Natural killer cell (primary cell): ENCODE data around the gene RNF182. TPM values are rescaled to one million over a fixed set of nuclear protein-coding genes. Genes with fewer than 3 reads are reported as not detected.

ENCODE experiments used
- ATAC-seq, 3 donors: fragments of 150-1000 bp in 2 of 3; fragments of 200-7000 bp in 1 of 3; cut with Tn5 transposase; 1 replicate in 1 of 3; 2 replicates in 2 of 3; pipeline ENCODE4 v1.10.0; 2021; ENCODE audit warnings: mild to moderate bottlenecking in 2 of 3, moderate library complexity in 2 of 3
- DNase-seq, 2 donors: peaks; one replicate each; pipeline versions ENCODE4 v3.0.0 to v3.0.0-alpha.2; 2013 to 2021; ENCODE audit warnings: mixed read lengths in 1 of 2
- H3K27ac ChIP-seq: one replicate; pipeline ENCODE4 v1.5.1; 2013; ENCODE audit warnings: mild to moderate bottlenecking, low read length
- H3K27me3 ChIP-seq: one replicate; pipeline ENCODE4 v1.6.1; 2013; ENCODE audit warnings: low read length; ENCODE audit not compliant: control insufficient read depth, insufficient read depth
- H3K36me3 ChIP-seq: one replicate; pipeline ENCODE4 v1.6.1; 2013; ENCODE audit warnings: low read length; ENCODE audit not compliant: control insufficient read depth, insufficient read depth
- H3K4me1 ChIP-seq: one replicate; pipeline ENCODE4 v1.6.1; 2013; ENCODE audit warnings: low read length; ENCODE audit not compliant: control insufficient read depth, insufficient read depth
- H3K4me3 ChIP-seq: one replicate; pipeline ENCODE4 v1.5.1; 2013; ENCODE audit warnings: low read length
- H3K9me3 ChIP-seq: one replicate; pipeline ENCODE4 v1.6.1; 2013; ENCODE audit warnings: low read length; ENCODE audit not compliant: control insufficient read depth, insufficient read depth
- H3K27ac Mint-ChIP-seq, 2 donors: one replicate each; pipeline ENCODE4 v1.8.0; 2022; ENCODE audit warnings: mild to moderate bottlenecking in 2 of 2, mixed read lengths in 2 of 2, moderate library complexity in 1 of 2
- H3K27me3 Mint-ChIP-seq, 2 donors: one replicate each; pipeline ENCODE4 v1.8.0; 2022; ENCODE audit warnings: low read depth in 2 of 2, mixed read lengths in 2 of 2
- H3K36me3 Mint-ChIP-seq: one replicate; pipeline ENCODE4 v1.8.0; 2022; ENCODE audit warnings: mixed read lengths
- H3K4me1 Mint-ChIP-seq, 2 donors: one replicate each; pipeline ENCODE4 v1.8.0; 2022; ENCODE audit warnings: mixed read lengths in 2 of 2
- H3K4me3 Mint-ChIP-seq: one replicate; pipeline ENCODE4 v1.8.0; 2022; ENCODE audit warnings: mild to moderate bottlenecking, moderate library complexity, mixed read lengths
- H3K9me3 Mint-ChIP-seq, 2 donors: one replicate each; pipeline ENCODE4 v1.8.0; 2022; ENCODE audit warnings: mixed read lengths in 2 of 2
- WGBS: methylation state at CpG from one replicate; pipeline ENCODE4 v1.1.7; 2013; ENCODE audit warnings: missing lambda C conversion rate; ENCODE audit not compliant: insufficient coverage; 5-methylcytosine and 5-hydroxymethylcytosine counted together
- intact Hi-C: fragments of 100-400 bp; cut with micrococcal nuclease; formaldehyde crosslinking; loops from one replicate; pipeline ENCODE4 v1.14.2; 2022
- total RNA-seq, 4 donors: library from RNA; stranded (reverse); fragments of 120-200 nt in 1 of 4; gene quantifications; one replicate each; pipeline versions ENCODE4 v1.2.3 to v1.2.4, GENCODE V29; 2013 to 2022
- TF ChIP-seq, protein P1 (sequence below): fragments of 200-600 bp; IDR thresholded peaks from one replicate; pipeline ENCODE4 v1.8.0; 2022; ENCODE audit warnings: antibody characterized with exemption

The RNF182 gene
- total RNA-seq, 3 donors from 2014 or later (not counting 1 experiment from before 2014, with no cell fraction given), result not detected

DNA sequence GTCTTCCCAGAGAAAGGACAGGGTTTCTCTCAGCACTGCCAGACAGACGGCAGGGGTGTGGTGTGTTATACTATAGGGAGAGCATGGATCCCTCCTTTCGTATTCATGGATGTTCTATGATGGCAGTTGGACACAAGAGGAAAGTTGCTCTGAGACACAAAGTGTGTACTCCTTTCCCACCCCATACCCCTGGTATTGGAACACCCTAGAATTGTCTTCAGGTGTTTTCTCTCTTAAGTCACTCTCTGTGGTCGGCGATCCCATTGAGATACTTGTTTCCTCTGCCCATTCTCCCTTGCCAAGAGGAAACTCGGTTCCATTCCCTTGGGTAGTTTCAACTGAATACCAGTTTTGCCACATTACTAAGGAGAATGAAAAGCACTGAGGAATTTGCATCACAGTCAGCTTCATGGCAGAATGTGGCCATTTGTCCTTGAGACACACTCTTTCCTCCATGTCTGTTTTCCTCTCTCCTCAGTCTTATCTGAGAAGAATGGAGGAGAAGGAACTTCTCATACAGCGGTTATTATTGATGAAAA is 53.4 kb downstream of the RNF182 start:
- no peaks in the 10 kb centered on the region for H3K36me3 ChIP-seq
- whole genome bisulfite sequencing, result 86% methylated on average over 5 of the region's 6 CpGs
- no peak overlapping the region for H3K27ac ChIP-seq
- Mint-ChIP-seq H3K36me3 (no peaks in the 10 kb centered on the region), H3K4me3 (no peak overlapping the region), H3K27me3 (peaks cover 18 to 55% of the 10 kb centered on the region in 2 donors), H3K9me3 (peaks cover 2% of the 10 kb centered on the region in 2 donors), H3K4me1 (no peaks in the 10 kb centered on the region), H3K27ac (no peak overlapping the region)
- intact Hi-C loops, result no loop called here
- DNase-seq, result no peak
- H3K4me3 ChIP-seq, result no peak overlapping the region
- H3K4me1 ChIP-seq, result no peaks in the 10 kb centered on the region
- no peaks in the 10 kb centered on the region for H3K9me3 ChIP-seq
- H3K27me3 ChIP-seq, result peaks cover 9% of the 10 kb centered on the region
- ATAC-seq, result no peak
- TF ChIP-seq, protein P1, sequence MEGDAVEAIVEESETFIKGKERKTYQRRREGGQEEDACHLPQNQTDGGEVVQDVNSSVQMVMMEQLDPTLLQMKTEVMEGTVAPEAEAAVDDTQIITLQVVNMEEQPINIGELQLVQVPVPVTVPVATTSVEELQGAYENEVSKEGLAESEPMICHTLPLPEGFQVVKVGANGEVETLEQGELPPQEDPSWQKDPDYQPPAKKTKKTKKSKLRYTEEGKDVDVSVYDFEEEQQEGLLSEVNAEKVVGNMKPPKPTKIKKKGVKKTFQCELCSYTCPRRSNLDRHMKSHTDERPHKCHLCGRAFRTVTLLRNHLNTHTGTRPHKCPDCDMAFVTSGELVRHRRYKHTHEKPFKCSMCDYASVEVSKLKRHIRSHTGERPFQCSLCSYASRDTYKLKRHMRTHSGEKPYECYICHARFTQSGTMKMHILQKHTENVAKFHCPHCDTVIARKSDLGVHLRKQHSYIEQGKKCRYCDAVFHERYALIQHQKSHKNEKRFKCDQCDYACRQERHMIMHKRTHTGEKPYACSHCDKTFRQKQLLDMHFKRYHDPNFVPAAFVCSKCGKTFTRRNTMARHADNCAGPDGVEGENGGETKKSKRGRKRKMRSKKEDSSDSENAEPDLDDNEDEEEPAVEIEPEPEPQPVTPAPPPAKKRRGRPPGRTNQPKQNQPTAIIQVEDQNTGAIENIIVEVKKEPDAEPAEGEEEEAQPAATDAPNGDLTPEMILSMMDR, result no peak

DNA sequence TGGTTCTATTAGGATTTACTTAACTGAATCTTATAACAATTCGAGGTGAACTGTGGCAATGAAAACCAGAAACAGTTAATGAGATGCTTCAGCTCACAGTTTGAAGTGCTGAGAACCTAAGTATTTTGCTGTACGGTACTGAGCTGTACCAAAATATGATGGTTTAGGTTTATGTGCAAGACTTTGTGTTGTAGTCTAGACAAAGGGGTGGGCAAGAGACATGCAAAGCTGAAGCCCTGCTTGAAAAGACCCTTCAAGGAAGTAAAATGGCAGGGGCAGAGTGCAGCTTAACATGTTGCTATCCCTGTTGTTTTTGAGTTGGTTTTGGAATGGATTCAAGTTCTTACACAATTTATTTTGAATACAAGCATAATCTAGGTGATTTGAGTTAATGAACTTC is 54.0 kb downstream of the RNF182 start:
- no peaks in the 10 kb centered on the region for H3K9me3 Mint-ChIP-seq
- H3K27me3 Mint-ChIP-seq, result peaks cover 20 to 61% of the 10 kb centered on the region in 2 donors
- intact Hi-C loops, result no loop called here
- H3K4me1 Mint-ChIP-seq, result no peaks in the 10 kb centered on the region
- H3K36me3 Mint-ChIP-seq, result no peaks in the 10 kb centered on the region
- H3K27ac ChIP-seq, result no peak overlapping the region
- ATAC-seq, result no peak
- no peaks in the 10 kb centered on the region for H3K36me3 ChIP-seq
- H3K27me3 ChIP-seq, result peaks cover 13% of the 10 kb centered on the region
- no peaks in the 10 kb centered on the region for H3K4me1 ChIP-seq
- WGBS, result 77% methylated on average over 2 of the region's 2 CpGs
- no peaks in the 10 kb centered on the region for H3K9me3 ChIP-seq
- H3K27ac Mint-ChIP-seq, result no peak overlapping the region
- no peak overlapping the region for H3K4me3 ChIP-seq
- TF ChIP-seq, protein P1, result no peak
- no peak for DNase-seq
- H3K4me3 Mint-ChIP-seq, result no peak overlapping the region

DNA sequence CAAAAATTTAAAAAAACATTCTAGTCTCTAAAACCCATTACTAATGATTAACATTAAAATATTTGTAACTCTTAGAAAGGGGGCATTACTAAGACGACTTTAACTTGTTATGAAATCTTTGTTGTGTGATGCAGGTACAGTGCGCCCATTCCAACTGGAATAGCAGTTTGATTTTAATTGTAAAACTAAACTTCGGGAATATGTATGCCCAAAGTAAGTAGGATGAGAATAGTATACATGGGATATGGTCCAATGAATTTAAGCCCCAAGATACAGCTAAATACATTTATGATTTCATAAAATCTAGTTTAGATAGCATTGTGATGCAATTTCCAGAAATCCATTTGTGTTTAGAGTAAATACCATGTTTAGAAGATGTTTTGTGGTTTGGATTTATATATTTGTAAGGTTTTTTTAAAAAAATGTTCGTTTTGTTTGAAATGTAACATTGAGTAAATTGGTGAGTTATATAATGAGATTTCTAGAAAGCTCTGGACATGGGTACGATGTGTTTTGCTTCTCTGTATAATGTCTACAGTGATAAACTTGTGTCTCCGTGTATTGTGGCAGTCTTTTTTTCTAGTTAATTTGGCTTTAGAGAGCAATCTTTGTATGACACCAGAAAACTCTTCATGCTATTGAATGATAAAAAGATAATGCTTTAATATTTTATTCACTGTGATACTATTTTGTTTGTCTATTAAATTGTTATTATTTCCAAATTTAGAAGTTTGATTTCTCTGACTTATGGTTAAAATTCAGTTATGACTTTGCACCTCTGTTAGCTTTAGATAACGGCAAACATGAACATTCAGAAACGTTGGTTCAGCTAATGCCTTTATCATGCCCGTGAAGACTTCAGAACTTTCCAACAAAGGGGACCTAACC is 54.8 kb downstream of the RNF182 start:
- Mint-ChIP-seq H3K4me1 (no peaks in the 10 kb centered on the region), H3K9me3 (no peaks in the 10 kb centered on the region), H3K4me3 (no peak overlapping the region), H3K27me3 (peaks cover 22 to 68% of the 10 kb centered on the region in 2 donors), H3K27ac (no peak overlapping the region), H3K36me3 (no peaks in the 10 kb centered on the region)
- no peaks in the 10 kb centered on the region for H3K9me3 ChIP-seq
- no peak for ATAC-seq
- 84% methylated on average over 9 of the region's 9 CpGs for WGBS
- DNase-seq, result no peak
- H3K27me3 ChIP-seq, result peaks cover 13% of the 10 kb centered on the region
- H3K4me3 ChIP-seq, result no peak overlapping the region
- H3K36me3 ChIP-seq, result no peaks in the 10 kb centered on the region
- H3K27ac ChIP-seq, result no peak overlapping the region
- intact Hi-C loops, result no loop called here
- no peaks in the 10 kb centered on the region for H3K4me1 ChIP-seq
- TF ChIP-seq, protein P1, result no peak
